ENCODE measurements around the gene DDX39B.
A peak's percentile ranks its signal among the peaks of the same experiment; 100 is the strongest.

The DDX39B gene

GRCh38 chr6:31575335-31575901 lies 33.6 kb upstream of the DDX39B start, which contains the start of gene TNF:
Gene TNF, plus strand, starts transcription at chr6:31575565. Its CDS starts 177 bp downstream, at chr6:31575742.
- peak; percentile 76 for DNase-seq

DNA sequence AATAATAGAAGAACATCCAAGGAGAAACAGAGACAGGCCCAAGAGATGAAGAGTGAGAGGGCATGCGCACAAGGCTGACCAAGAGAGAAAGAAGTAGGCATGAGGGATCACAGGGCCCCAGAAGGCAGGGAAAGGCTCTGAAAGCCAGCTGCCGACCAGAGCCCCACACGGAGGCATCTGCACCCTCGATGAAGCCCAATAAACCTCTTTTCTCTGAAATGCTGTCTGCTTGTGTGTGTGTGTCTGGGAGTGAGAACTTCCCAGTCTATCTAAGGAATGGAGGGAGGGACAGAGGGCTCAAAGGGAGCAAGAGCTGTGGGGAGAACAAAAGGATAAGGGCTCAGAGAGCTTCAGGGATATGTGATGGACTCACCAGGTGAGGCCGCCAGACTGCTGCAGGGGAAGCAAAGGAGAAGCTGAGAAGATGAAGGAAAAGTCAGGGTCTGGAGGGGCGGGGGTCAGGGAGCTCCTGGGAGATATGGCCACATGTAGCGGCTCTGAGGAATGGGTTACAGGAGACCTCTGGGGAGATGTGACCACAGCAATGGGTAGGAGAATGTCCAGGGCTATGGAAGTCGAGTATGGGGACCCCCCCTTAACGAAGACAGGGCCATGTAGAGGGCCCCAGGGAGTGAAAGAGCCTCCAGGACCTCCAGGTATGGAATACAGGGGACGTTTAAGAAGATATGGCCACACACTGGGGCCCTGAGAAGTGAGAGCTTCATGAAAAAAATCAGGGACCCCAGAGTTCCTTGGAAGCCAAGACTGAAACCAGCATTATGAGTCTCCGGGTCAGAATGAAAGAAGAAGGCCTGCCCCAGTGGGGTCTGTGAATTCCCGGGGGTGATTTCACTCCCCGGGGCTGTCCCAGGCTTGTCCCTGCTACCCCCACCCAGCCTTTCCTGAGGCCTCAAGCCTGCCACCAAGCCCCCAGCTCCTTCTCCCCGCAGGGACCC lies 32.6 kb upstream of the DDX39B start:
- no peak for DNase-seq

DNA sequence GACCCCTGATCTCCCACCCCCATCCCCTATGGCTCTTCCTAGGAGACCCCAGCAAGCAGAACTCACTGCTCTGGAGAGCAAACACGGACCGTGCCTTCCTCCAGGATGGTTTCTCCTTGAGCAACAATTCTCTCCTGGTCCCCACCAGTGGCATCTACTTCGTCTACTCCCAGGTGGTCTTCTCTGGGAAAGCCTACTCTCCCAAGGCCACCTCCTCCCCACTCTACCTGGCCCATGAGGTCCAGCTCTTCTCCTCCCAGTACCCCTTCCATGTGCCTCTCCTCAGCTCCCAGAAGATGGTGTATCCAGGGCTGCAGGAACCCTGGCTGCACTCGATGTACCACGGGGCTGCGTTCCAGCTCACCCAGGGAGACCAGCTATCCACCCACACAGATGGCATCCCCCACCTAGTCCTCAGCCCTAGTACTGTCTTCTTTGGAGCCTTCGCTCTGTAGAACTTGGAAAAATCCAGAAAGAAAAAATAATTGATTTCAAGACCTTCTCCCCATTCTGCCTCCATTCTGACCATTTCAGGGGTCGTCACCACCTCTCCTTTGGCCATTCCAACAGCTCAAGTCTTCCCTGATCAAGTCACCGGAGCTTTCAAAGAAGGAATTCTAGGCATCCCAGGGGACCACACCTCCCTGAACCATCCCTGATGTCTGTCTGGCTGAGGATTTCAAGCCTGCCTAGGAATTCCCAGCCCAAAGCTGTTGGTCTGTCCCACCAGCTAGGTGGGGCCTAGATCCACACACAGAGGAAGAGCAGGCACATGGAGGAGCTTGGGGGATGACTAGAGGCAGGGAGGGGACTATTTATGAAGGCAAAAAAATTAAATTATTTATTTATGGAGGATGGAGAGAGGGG lies 31.7 kb upstream of the DDX39B start:
- no peak for DNase-seq

- DNase-seq, result peak; percentile 74
Observed at GRCh38 chr6:31572041-31572911, 30.5 kb upstream of the DDX39B start, which contains the start of gene LTA. Gene LTA, plus strand, starts transcription at chr6:31572289. Its CDS starts 454 bp downstream, at chr6:31572743.

DNA sequence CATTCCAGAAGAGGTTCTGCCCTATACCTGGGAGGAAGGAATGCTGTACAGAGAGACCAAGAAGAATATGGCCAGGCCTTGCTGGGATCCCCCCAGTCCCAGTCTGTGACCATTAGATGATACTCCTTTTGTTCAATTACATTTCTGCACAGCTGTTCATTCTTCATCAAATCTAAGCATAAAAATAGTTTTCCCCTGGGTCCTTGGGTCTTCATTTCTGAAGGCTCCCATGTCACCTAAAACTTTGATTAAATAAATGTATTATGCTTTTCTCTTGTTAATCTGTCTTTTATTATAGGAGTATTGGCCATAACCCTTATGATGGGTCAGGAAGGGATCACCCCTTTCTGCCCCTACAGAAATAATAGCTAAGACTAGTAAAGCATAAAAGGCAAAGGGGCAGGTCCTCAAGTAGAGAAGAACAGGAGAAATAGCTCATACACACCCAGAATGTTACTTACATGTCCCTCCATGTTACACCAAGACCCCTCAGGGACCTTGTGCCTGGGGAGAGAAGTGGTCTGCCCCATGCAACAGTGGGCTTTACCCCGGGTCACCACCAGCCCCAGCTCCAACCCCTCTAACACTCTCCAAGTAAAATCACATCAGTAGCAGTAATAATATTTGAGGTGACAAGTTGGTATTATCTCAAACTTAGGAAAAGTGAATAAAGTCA lies 28.2 kb upstream of the DDX39B start:
- no peak for DNase-seq

GRCh38 chr6:31568537-31568961 lies 26.7 kb upstream of the DDX39B start:
- peak; percentile 66 for DNase-seq

DNA sequence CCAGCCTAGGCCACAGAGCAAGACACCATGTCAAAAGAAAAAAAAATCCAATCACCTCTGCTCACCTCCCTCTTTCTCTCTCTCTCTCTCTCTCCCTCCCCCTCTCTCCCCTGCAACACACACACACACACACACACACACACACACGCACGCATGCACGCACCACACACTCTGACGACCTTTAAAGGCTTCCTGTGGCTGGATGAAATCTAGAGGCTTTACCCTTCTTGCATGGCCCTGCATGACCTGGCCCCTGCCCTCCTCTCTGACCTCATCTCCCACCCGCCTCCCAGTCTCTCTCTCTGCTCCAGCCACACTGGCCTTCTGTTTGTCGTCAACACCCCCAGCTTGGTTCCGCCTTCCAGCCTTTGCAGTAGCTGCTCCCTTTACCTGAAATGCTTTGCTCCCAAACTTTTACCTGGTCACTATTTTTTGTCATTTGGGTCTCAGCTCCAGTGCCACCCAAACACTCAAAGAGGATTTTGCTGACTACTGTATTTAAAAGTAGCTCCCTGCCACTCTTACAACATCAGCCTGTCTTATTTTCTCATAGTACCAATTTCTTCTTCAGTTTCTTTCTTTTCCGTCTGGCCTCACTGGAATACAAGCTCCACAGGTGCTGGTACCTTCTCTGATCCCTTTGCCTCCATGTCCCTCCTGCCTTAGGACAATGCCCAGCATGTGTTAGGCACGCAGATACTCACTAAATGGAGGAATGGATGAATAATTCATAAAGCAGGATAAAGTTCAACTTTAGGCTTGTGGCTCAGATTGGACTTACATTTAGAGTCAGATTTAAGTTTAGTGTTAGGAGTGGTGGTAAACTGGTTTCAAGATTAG lies 25.9 kb upstream of the DDX39B start:
- peak; percentile 56 for DNase-seq

- DNase-seq, result no peak
Observed at GRCh38 chr6:31560697-31561058, 18.9 kb upstream of the DDX39B start.

DNA sequence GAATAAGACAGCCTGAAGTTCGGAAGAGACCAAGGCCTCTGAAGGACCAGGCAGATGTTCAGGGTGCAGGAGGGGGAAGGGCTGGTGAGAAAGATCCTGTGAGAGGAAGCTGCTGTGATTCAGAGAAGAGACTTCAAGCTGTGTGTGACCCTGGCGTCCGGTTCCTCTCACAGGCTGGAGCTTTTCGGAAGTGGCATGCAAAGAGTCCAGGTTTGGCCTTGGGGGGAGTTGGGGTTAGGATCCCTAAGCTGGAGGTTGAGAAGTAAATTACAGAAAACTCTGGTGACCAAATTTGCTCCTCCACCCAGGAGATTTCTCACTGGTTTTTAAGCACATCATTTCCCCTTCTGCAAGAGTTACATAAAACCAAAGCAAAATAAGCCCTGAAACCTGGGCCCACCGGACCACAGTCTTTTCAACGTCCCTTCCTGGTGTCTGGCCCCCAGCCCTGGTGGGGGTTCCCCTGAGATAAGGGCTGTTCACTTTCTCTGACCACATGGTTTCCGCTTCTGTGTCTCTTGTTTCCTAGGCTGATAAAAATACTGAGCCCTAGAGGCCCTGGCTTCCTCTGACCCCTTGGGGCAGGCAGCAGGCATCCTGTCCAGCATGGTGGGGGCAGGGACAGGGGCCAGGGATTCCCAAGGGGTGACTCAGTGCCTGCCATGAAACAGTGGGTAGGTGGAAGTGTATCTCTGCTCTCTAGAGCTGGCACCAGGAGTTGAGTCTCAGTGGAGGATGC lies 18.3 kb upstream of the DDX39B start:
- DNase-seq, result peak; percentile 69

DNA sequence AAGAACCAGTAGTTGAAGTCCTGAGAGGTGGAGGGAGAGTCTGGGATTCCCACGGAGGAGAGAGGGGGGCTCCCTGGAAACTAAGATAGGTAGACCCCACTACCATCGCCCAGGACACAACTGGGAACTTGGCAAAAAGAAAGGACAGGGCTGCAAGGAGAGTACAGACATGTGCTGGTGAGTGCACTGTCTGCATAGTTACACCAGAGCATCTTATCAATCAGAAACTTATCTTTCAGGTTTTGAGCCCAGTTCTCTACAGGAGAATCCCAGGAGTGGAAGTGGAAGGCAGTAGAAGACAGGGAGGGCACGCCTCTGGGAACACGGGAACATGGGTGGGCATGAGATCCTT lies 17.8 kb upstream of the DDX39B start:
- no peak for DNase-seq

DNA sequence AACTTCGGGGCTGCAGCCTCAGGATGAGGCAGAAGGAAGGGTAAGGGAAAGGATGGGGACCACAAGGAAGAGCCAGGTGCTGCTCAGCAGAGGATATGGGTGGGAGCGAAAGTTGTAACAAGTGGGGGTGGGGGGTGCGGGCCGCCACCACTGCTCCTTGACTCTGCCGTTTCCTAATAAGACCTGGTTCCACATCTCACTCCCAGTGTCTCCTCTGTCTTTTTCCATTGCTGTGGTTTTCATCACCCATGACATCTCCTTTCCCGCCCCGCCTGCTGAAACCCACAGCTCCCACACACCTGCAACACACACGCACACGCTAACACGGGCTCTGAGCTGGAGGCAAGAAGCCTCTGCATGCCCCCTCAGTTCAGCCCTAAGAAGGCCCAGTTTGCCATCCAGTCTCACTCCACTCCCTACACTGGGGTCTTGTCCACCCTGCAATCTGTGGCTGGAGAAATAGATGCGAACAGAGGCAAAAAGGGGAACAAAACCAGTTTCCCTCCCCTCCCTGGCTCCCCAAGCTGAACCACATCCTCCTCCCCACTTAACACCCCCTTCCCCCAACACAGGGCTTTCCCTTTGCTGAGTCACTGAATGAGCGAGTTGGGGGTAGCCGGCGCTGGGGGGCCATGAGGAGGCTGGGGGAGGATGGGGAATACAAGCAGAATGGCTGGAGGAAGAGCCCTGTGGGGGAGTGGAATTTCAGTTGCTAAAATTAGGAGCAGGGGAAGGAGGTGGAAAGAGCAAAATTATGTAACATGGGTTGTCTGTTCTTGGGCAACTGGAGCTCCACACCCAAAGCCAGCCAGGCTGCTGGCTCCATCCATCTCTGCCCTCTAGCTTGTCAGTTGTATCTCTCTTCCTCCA lies 17.1 kb upstream of the DDX39B start:
- peak; percentile 73 for DNase-seq

DNA sequence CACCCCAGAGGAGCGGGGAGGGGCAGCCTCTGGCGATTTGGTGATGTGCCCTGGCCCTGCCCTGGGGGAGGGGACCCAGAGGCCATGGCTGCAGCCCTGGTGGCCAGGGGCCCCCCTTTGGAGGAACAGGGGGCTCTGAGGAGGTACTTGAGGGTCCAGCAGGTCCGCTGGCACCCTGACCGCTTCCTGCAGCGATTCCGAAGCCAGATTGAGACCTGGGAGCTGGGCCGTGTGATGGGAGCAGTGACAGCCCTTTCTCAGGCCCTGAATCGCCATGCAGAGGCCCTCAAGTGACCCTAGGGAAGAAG lies 16.5 kb upstream of the DDX39B start:
- DNase-seq, result no peak

DNA sequence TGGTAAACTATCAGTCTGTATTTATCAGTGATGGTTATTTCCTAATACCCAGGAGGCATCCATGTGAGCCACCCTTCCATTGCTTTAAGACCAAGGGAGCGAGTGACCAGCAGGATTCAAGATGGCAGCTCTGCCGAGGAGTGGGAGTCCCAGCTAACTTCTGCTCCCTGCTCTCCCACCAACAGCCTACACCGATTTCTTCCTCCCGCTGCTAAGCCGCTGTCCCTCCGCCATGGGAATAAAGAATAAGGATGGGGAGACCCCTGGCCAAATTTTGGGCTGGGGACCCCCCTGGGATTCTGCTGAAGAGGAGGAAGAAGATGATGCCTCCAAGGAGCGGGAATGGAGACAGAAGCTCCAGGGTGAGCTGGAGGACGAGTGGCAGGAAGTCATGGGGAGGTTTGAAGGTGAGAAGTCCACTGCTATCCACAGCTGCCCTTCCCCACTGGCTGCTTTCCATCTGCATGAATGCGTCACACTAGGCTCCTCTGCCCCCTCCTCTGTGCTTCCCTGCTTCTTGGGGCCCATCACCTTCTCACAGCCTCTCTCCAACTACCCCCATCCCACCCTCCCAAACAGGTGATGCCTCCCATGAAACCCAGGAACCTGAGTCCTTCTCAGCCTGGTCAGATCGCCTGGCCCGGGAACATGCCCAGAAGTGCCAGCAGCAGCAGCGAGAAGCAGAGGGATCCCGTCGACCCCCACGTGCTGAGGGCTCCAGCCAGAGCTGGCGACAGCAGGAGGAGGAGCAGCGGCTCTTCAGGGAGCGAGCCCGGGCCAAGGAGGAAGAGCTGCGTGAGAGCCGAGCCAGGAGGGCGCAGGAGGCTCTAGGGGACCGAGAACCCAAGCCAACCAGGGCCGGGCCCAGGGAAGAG lies 15.9 kb upstream of the DDX39B start:
- DNase-seq, result no peak

- DNase-seq, result no peak
Observed at GRCh38 chr6:31556307-31556706, 14.5 kb upstream of the DDX39B start.

GRCh38 chr6:31551371-31551770 lies 9.6 kb upstream of the DDX39B start:
- DNase-seq, result peak; percentile 79

DNA sequence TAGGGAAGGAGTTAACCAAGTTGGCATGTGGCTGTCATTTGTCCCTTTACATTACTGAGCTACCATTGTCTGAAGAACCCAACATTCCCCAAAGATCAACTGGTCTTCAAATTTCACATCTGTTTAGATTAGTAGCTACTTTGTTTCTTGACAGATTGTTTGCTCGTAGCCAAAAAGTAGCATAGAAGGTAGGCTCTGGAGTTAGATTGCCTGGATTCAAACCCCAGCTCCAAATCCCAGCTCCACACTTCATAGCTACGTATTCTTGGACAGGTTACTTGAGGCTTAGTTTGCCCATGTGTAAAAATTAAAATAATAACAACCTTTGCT lies 6.7 kb upstream of the DDX39B start:
- DNase-seq, result no peak

GRCh38 chr6:31547727-31548543 lies 6.1 kb upstream of the DDX39B start:
- no peak for DNase-seq

All from CD4-positive, alpha-beta T cell treated with Interleukin-6 for 4 hours (primary cell).